Aorta (tissue), 5 donors: Measurements from ENCODE around the gene FBXL17. TPM values are rescaled to one million over a fixed set of nuclear protein-coding genes. Genes with fewer than 3 reads are reported as not detected.

Source experiments
- ATAC-seq: fragments of 200-7000 bp; cut with Tn5 transposase; one replicate; pipeline ENCODE4 v1.9.1; 2022; ENCODE audit warnings: moderate library complexity; ENCODE audit not compliant: low FRiP score
- DNase-seq, 2 donors: peaks; one replicate each; pipeline ENCODE4 v3.0.0-alpha.2; 2020
- H3K27ac ChIP-seq, 2 donors: one replicate each; pipeline ENCODE4 v1.5.1; 2013; ENCODE audit warnings: low read length in 2 of 2, mild to moderate bottlenecking in 2 of 2, moderate library complexity in 2 of 2, control low read depth in 1 of 2, inconsistent platforms in 1 of 2, low read depth in 1 of 2
- H3K27me3 ChIP-seq, 2 donors: one replicate each; pipeline ENCODE4 v1.6.1; 2013; ENCODE audit warnings: control low read depth in 1 of 2, low read length in 1 of 2, mild to moderate bottlenecking in 1 of 2, moderate library complexity in 1 of 2; ENCODE audit not compliant: insufficient read depth in 2 of 2, control insufficient read depth in 1 of 2
- H3K36me3 ChIP-seq, 2 donors: one replicate each; pipeline ENCODE4 v1.6.1; 2013; ENCODE audit warnings: control low read depth in 1 of 2, low read length in 1 of 2, mild to moderate bottlenecking in 1 of 2; ENCODE audit not compliant: insufficient read depth in 2 of 2, control insufficient read depth in 1 of 2
- H3K4me1 ChIP-seq, 2 donors: one replicate each; pipeline ENCODE4 v1.6.1; 2013; ENCODE audit warnings: low read length in 2 of 2, control low read depth in 1 of 2, mild to moderate bottlenecking in 1 of 2, moderate library complexity in 1 of 2; ENCODE audit not compliant: insufficient read depth in 2 of 2, control insufficient read depth in 1 of 2
- H3K4me3 ChIP-seq, 2 donors: one replicate each; pipeline ENCODE4 v1.5.1; 2013; ENCODE audit warnings: low read length in 2 of 2, control low read depth in 1 of 2, mild to moderate bottlenecking in 1 of 2
- H3K9me3 ChIP-seq: one replicate; pipeline ENCODE4 v1.6.1; 2013; ENCODE audit warnings: mild to moderate bottlenecking, low read length; ENCODE audit not compliant: control insufficient read depth
- WGBS, 2 donors: extraction: QIAGEN DNeasy Blood & Tissue Kit; methylation state at CpG; one replicate each; pipeline ENCODE4 v1.1.7; 2013; 5-methylcytosine and 5-hydroxymethylcytosine counted together
- intact Hi-C, 2 donors: fragments of 100-400 bp; cut with DNase I; formaldehyde crosslinking; loops; one replicate each; pipeline versions ENCODE4 v1.14.2 to v1.15.0; 2022
- polyA plus RNA-seq, 2 donors: library from polyadenylated mRNA; stranded (reverse); fragments of 200-250 nt; gene quantifications; one replicate each; pipeline ENCODE4 v1.2.3, GENCODE V29; 2013
- total RNA-seq, 2 donors: library from RNA; stranded (reverse); fragmentation: NEBNext Ultra II Directional; extraction: Animal tissue kit (Norgen Biotek cat#: 25700); gene quantifications; one replicate each; pipeline ENCODE4 v1.2.1, GENCODE V29; 2021
- donor health status: healthy with polysubstance abuse.
- donor health status: Bipolar disorder and iron deficiency.
- donor health status: DM: no; HTN: no; CAD: no.
- donor health status: DM: no; HTN: no; CAD: no.
- donor health status: DM: yes; HTN: yes; CAD: no.

FBXL17 gene
- total and polyA plus RNA-seq, 4 donors, result 10.3 to 36.3 (median 20.7) TPM

- Histone ChIP-seq H3K9me3 (no peaks in the 10 kb centered on the region), H3K4me1 (no peaks in the 10 kb centered on the region), H3K36me3 (no peaks in the 10 kb centered on the region), H3K27me3 (no peaks in the 10 kb centered on the region), H3K27ac (no peak overlapping the region), H3K4me3 (no peak overlapping the region)
- no peak for DNase-seq
- intact Hi-C loops, result no loop called here
- ATAC-seq, result no peak
These were observed 159.9 kb downstream of the FBXL17 start for GRCh38 chr5:108222011-108222410.

- Histone ChIP-seq H3K27me3 (no peaks in the 10 kb centered on the region), H3K4me3 (no peak overlapping the region), H3K4me1 (no peaks in the 10 kb centered on the region), H3K9me3 (no peaks in the 10 kb centered on the region), H3K27ac (no peak overlapping the region), H3K36me3 (no peaks in the 10 kb centered on the region)
- DNase-seq, result no peak
- WGBS, 2 donors, result 24 to 43% methylated on average over 1 of the region's 1 CpG
- ATAC-seq, result no peak
- intact Hi-C loops, result no loop called here
These were observed 161.1 kb downstream of the FBXL17 start for GRCh38 chr5:108220834-108221233.

GRCh38 chr5:108216890-108217289 is 165.0 kb downstream of the FBXL17 start:
- intact Hi-C loops, result no loop called here
- WGBS, 2 donors, result 47 to 49% methylated on average over 4 of the region's 4 CpGs
- no peaks in the 10 kb centered on the region for H3K9me3 ChIP-seq
- H3K4me1 ChIP-seq, result no peaks in the 10 kb centered on the region
- DNase-seq, result peak in 1 of 2 donors; percentile 36
- H3K36me3 ChIP-seq, result no peaks in the 10 kb centered on the region
- no peaks in the 10 kb centered on the region for H3K27me3 ChIP-seq
- H3K27ac ChIP-seq, result no peak overlapping the region
- no peak for ATAC-seq
- H3K4me3 ChIP-seq, result no peak overlapping the region

GRCh38 chr5:108214857-108215256 is 167.0 kb downstream of the FBXL17 start:
- Histone ChIP-seq H3K9me3 (no peaks in the 10 kb centered on the region), H3K4me1 (no peaks in the 10 kb centered on the region), H3K27ac (no peak overlapping the region), H3K27me3 (no peaks in the 10 kb centered on the region), H3K36me3 (no peaks in the 10 kb centered on the region), H3K4me3 (no peak overlapping the region)
- ATAC-seq, result no peak
- DNase-seq, result no peak
- intact Hi-C loops, result no loop called here

- no peak overlapping the region for H3K4me3 ChIP-seq
- H3K27me3 ChIP-seq, result no peaks in the 10 kb centered on the region
- intact Hi-C loops, result no loop called here
- H3K9me3 ChIP-seq, result no peaks in the 10 kb centered on the region
- H3K4me1 ChIP-seq, result no peaks in the 10 kb centered on the region
- DNase-seq, result no peak
- H3K36me3 ChIP-seq, result no peaks in the 10 kb centered on the region
- no peak overlapping the region for H3K27ac ChIP-seq
- ATAC-seq, result no peak
- WGBS, 2 donors, result 77 to 84% methylated on average over 3 of the region's 3 CpGs
These were observed 169.0 kb downstream of the FBXL17 start for GRCh38 chr5:108212775-108213346.

- H3K27ac ChIP-seq, result no peak overlapping the region
- no peaks in the 10 kb centered on the region for H3K9me3 ChIP-seq
- 96 to 97% methylated on average over 2 of the region's 2 CpGs for WGBS, 2 donors
- no peaks in the 10 kb centered on the region for H3K27me3 ChIP-seq
- H3K36me3 ChIP-seq, result no peaks in the 10 kb centered on the region
- H3K4me3 ChIP-seq, result no peak overlapping the region
- H3K4me1 ChIP-seq, result no peaks in the 10 kb centered on the region
- intact Hi-C loops, result no loop called here
- ATAC-seq (no peak), DNase-seq (no peak)
These were observed 175.2 kb downstream of the FBXL17 start for GRCh38 chr5:108206707-108207106.

DNA sequence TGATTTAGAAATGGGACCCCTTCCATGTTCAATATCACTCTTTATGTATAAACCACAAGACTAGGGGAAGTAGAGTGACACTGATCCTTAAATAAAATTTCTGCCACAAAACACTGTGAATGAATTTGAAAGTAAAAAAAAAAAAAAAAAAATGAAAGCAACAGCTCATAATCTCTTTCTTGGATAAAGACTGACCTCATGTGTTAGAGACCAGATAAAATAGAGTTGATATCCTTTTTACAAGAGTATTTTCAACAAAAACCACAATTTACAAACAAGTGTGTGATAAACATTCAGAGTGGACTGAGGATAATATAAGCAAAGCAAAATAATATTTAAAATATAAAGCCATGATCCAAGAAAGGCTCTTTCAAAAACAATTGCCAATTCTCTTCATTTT is 180.2 kb downstream of the FBXL17 start:
- Histone ChIP-seq H3K4me3 (no peak overlapping the region), H3K4me1 (peaks cover 0 to 4% of the 10 kb centered on the region in 2 donors), H3K9me3 (no peaks in the 10 kb centered on the region), H3K27ac (no peak overlapping the region), H3K27me3 (no peaks in the 10 kb centered on the region), H3K36me3 (no peaks in the 10 kb centered on the region)
- intact Hi-C loops, result no loop called here
- DNase-seq, result no peak
- ATAC-seq, result no peak

DNA sequence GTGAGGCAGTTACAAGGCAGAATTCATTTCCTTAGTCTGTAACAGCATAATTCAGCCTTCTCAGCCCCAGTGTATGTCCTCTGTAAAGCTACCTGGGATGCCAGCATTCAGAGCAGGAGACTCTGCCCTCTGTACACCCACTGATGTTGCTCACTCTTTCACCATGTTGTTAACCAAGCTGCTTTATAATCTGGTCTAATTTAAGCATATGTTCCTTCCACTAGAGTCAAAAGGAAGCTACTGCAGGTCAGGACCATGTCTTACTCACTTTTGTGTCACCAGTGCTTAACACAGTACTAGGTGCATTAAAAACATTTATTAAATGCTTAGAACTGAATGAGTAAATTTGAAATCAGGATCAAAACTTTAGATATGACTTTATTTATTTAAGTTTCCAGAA is 185.6 kb downstream of the FBXL17 start:
- ATAC-seq (no peak), DNase-seq (no peak)
- no peaks in the 10 kb centered on the region for H3K9me3 ChIP-seq
- H3K27me3 ChIP-seq, result no peaks in the 10 kb centered on the region
- peaks cover 2 to 10% of the 10 kb centered on the region in 2 donors for H3K4me1 ChIP-seq
- H3K4me3 ChIP-seq, result no peak overlapping the region
- no peaks in the 10 kb centered on the region for H3K36me3 ChIP-seq
- H3K27ac ChIP-seq, result no peak overlapping the region
- intact Hi-C loops, result no loop called here

DNA sequence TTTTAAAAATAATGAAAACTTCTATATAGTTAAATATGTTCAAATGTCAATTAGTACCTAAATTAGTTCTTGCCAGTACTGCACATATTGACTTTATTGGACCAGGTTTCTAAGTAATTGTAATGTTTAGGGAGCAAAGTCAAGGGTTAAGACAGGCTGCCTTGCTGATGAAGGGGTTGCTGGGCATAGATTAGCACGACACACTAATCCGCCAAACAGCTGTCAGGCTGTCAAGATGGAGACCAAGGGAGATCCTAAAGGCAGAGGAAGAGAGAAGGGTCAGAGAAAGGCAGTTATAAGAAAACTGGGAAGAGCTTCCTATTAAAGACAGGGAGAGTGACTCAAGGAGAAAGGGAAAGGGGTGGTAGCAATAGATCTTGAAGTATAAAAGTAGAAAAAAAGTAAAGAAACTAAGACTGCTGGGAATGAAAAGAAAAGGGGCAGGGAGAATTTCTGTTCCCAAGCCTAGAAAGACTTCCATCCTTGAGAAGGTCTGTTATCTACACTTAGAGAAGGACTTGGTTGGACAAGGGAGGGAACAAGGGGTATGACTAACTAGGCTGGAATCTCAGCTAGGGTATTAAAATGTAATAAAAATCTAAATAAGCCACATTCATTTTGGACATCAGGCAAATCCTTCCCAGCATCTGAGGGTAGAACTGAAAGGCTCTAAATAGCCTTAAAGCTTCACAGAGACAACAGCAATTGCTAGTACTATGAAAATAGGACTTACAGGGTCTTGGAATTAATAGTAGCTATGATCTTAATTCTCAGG is 188.7 kb downstream of the FBXL17 start:
- WGBS, 2 donors, result 60 to 69% methylated on average over 2 of the region's 2 CpGs
- H3K4me1 ChIP-seq, result peaks cover 4 to 10% of the 10 kb centered on the region in 2 donors
- ATAC-seq (no peak), DNase-seq (no peak)
- H3K27ac ChIP-seq, result peak overlapping the region; percentile 70 to 79
- intact Hi-C loops, result no loop called here
- H3K9me3 ChIP-seq, result no peaks in the 10 kb centered on the region
- no peaks in the 10 kb centered on the region for H3K27me3 ChIP-seq
- no peak overlapping the region for H3K4me3 ChIP-seq
- H3K36me3 ChIP-seq, result no peaks in the 10 kb centered on the region
